Stimulated activated CD4-positive, alpha-beta T cell treated with anti-CD3 and anti-CD28 coated beads, Interleukin-1b, Interleukin-23, amount 100 ng/mL, for 4 hours (primary cell): ENCODE measurements around the gene ATM.
"Not testable (repeated sequence)": the region's sequence is repeated elsewhere in the genome, so short reads cannot be mapped to it uniquely, and the experiment has no call there.

ENCODE experiments used
- DNase-seq, 2 donors: peaks; one replicate each; pipeline ENCODE4 v3.0.0-alpha.2; 2020; ENCODE audit warnings: low read depth in 2 of 2

Gene ATM

DNA sequence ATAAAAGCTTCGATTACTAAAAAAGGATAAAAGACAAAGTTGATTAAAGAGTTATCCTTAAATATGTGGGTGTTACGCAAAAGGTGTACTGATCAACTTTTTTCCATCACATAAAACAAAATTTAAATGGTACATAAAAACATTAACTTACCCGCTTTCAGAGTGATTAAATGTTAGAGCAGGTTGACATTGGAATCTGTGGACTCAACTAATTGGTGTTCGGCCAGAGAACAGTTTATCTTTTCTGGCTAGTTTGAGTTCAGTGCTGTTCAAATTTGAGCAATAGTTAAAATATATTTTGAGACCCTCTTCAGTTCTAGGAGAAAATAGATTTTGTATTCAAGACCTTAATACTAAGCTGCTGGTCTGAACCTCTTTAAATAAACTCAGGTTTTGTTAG, 56.1 kb downstream of the ATM start:
- DNase-seq: no peak

DNA sequence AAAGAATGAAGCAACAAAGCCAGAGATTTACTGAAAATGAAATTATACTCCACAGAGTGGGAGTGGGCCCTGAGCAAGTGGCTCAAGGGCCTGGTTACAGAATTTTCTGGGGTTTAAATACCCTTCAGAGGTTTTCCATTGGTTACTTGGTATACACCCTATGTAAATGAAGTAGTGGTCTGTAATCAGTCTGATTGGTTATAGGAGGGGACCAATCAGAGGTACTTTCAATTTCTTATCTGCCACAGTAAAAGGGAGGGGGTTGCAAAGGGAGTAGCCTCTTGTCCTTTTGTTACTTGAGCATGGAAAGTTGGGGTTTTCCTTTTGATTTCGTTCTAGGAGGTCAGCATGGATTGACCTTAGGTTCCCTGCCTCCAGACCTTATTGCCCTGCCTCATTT, 63.5 kb downstream of the ATM start:
- DNase-seq: no peak

DNA sequence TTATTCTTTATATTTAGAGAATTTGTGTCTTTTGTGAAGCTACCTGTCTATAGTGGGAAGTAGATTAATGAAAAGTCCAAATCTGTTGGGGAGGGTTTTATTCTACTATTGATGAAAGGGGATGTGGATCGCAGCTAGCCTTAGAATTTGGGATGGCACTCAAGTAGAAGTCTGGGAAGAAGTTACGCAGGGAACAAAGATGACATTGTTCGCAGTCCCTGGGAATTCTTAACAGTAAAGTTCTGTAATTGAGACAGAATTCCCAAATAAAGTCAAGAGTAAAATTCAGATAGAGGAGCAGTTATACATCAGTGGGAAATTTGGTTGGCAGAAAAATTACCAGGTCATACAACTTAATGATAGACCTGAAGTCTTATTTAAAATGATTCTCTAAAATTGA, 64.1 kb downstream of the ATM start:
- DNase-seq: no peak

DNA sequence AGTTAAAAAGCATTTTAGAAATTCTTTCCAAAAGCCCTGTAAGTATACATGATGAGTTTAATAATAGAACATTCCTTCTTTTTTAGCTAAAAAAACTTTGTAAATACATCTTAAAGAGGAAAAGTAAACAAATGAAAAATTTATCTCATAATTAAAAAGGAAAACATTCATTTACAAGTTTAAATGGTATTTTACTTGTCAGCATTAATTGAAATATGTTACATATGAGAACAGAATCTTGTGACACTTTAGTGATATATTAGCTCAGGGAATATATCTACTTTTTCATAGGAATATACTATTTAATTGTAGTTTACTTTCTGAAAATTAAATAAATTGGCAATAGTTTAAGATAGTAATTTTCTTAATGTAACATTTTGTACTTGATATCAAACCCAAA, 66.2 kb downstream of the ATM start:
- not testable (repeated sequence) for DNase-seq

DNA sequence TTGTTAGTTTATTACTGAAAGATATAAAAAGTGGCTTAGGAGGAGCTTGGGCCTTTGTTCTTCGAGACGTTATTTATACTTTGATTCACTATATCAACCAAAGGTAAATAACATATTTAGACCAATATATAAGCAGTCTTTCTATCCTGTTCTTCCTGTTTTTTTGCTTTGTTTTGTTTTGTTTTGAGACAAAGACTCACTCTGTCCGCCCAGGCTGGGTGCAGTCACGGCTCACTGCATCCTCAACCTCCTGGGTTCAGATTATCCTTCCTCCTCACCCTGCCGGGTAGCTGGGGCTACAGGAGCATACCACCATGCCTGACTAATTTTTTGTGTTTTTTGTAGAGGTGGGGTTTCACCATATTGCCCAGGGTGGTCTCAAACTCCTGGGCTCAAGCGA, 66.8 kb downstream of the ATM start:
- DNase-seq: no peak

DNA sequence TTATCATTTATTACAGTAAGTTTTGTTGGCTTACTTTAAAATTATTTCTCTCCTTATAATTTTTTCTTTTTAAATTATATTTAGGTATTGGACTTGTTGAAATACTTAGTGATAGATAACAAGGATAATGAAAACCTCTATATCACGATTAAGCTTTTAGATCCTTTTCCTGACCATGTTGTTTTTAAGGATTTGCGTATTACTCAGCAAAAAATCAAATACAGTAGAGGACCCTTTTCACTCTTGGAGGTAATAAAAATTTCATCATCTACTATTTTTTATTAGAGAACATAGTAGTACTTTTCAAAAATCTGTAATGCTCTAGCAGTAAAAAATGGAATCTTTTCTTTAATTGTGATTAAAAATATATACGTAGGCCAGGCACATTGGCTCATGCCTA, 70.4 kb downstream of the ATM start:
- no peak for DNase-seq

DNA sequence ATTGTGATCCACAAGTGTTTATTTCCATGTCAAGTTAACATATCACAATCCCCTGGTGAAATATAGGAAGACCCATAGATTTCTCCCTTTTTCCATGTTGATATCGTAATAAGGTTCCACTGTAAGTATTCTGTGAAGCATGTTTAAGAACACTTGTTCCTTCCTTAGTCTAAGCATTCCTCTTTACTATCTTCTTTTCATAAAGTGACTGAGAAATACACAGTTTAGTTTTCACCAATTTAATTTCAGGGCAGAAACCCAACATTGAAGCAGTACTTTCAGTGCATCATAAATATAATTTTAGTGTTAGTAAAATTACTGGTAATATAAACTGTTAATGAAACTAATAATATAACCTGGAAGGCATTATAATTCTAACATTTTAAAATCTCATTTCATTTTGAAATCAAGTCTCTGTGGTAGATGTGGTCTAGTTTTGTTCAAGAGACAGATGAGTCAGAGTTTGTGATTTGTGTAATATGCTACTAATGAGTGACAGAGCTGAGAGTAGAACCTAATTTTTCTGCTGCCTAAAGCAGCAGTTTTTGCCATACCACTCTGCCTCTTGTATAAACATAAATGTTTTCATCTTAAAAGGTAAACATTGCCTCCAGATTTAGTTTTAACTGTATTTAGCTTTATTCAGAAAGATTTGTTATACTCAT, 79.4 kb downstream of the ATM start:
- no peak for DNase-seq

DNA sequence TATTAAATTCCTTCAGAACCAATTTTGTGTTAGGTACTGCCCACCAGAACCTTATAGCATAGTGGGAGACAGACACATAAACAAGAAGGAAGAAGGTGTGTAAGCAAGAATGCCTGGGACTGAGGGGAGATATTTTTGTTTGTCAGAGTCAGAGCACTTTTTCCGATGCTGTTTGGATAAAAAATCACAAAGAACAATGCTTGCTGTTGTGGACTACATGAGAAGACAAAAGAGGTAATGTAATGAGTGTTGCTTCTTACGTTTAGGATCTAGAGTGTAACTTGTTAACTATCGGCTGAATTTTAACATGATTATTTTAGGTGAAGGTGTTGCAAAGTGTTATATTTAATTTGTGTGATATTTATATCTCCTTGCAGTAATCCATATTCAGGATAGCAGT, 84.9 kb downstream of the ATM start:
- no peak for DNase-seq

DNA sequence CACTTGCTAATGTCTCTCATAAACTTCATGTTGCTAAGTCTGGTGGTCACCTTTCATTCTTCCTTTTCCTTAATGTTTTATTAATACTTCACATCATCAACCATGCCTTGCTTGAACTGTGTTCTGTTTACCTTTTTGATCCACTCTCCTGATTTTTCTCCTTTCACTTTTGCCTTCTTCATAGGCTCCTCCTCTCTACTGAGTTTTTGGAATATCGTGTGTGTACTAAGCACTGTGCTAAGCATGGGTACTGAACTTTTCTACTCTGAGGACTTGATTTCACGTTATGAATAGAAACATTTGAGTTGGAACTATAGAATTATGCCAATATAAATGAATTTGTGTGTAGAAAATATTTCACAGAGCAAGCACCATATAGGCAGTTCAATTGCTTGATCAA, 90.6 kb downstream of the ATM start:
- DNase-seq: no peak

DNA sequence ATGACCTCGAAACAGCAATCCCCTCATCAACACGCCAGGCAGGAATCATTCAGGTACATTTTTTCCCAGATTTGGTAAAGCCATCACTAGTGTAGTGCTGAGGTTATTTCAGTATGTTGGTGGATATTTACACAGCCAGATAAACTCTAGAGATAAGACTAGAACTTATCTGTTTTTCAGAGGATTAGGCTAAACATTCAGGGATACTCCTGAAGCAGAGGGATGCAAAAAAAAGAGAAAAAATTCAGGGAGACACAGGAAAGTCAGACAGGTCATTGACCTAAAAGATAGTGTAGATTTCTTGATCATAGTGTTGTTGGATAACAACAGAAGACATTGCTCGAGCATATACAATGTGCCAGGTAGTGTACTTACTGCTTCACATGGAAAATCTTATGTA, 93.2 kb downstream of the ATM start:
- no peak for DNase-seq

DNA sequence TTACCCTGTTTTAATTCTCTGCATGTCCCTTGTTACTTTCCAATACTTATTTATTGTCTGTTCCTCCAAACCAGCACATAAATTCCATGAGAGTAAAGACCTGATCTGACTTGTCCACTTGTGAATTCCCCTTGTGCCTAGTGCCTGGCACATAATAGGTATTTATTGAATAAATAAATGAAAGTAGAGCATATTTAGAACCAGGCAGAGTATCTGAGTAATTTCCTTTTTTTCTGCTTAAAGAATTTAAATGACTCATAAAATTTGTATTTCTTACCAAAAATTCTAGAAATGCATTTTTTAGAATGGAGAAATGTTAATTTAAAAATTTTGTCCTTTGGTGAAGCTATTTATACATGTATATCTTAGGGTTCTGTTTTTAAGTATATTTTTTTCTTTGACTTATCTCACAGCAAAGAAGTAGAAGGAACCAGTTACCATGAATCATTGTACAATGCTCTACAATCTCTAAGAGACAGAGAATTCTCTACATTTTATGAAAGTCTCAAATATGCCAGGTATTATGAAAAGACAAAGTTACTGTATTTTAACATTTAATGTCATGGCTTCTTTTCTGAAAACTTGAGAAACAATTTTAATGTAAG, 96.8 kb downstream of the ATM start:
- DNase-seq: no peak

DNA sequence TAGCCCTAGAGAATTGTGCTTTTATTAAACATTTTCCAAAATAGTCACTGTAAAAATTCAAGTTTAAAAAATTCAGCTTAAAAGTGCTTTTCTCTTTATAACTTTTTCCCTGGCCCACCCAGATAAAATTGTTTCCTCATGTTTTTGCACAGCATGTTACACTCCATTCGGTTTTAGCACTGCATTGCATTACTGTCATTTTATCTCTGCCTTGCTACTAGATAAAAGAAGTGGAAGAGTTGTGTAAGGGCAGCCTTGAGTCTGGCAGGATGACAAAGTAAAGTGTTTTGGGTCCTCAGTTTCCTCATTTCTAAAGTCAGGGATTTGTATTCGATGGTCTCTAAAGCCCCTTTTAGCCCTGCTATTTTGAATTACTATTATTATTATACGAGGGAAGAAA, 99.8 kb downstream of the ATM start:
- no peak for DNase-seq

DNA sequence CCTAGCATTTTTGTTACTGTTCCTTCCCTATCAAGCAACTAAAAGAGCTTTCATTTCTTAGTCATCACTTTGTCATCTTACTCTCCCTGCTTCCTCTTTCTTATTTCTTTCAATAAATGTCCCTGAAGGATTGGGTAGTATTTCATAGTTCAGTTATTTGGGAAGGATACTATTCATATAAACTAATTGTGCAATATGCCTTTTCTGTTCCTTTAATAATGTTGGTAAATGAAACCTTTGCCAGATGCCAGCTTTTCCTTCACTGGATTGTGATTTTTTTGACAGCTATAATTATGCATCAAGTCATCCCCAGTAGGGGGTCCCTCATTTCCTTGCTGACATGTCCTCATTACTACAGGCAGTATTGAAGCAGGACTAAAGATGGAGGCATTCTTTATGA, 101.7 kb downstream of the ATM start:
- DNase-seq: no peak

DNA sequence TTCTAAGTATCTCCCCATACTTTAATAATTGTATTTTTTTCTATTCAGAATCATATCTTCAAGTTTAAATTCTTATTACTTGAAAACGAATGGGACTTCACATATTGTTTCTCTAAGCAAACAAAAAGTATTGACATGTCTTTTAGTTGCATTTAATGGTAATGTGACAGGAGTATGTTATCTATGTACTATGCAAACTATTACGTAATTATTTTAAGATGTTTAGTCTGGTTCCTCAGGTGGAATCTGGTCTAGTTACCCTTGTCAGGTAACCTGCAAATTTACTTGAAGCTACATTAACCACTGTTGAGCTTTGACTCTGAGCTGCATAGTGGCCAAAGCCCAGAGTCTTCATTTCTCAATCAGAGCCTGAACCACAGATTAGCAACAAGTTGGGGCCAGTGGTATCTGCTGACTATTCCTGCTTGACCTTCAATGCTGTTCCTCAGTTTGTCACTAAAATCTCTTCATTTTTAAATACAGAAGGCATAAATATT, 110.6 kb downstream of the ATM start:
- no peak for DNase-seq

DNA sequence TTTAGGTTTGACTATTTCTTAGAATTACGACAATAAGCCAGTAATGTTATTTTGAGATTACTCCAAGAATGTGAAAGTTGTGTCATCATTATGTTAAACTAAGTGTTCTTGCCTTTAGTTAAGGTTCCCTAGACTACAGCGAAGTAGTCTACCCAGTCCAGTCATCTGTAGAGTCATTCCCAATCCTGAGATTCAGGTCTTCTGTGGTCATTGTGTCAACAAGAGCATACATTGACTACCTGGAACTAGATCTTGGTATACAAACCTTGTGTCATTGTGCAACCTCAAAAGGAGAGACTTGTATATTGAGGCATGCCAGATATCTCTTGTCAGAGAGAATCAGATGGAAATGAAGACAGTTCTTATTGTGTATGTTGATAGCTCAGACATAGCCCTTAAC, 115.9 kb downstream of the ATM start:
- no peak for DNase-seq

DNA sequence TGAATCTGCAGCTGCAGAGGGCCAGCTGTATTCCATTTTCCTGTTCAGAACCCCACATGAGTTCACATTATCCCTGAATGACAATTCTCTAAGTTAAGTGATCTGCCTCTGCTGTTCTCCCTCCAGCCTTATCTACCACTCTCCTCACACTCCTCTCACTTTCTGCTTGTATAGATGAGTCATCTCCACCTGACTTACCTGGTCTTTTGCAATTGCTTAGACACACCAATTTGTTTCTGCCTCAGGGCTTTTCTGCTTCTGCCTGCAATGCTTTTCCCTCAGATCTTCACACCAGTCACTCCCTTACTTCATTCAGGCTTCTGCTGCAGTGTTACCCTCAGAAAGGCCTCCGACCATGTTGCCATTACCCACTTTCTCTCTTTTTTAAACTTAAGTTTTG, 118.1 kb downstream of the ATM start:
- DNase-seq: no peak

DNA sequence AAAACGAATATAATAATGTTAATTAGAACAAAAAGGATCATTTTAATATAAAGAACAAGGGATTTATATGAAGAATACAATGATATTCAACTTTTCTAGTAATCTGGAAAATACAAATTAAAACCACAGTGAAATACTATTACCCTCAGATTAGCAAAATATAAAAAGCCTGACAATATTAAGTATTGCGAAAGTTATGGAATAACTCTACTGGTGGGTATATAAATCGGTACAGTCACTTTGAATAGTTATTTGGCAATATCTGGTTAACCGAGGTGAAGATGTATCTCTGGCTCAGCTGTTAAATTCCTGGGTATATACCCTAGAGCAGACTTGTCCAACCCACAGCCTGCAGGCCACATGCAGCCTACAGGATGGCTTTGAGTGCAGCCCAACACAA, 118.8 kb downstream of the ATM start:
- no peak for DNase-seq

DNA sequence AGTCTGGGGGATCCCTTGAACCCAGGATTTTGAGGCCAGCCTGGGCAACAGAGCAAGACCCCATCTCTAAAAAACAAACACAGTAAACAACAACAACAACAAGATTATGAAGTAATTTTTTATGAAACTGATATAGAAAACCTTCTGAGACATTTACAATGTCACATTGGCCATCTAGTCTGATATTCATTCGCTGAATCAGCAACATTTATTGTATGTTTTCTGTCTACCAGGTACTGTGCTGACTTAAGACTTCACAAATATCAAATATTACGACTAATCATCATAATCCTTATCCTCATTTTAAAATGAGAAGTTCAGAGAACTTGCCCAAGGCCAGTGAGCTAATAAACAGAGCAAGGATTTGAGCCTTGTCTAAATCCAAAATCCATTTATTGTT, 120.8 kb downstream of the ATM start:
- no peak for DNase-seq

DNA sequence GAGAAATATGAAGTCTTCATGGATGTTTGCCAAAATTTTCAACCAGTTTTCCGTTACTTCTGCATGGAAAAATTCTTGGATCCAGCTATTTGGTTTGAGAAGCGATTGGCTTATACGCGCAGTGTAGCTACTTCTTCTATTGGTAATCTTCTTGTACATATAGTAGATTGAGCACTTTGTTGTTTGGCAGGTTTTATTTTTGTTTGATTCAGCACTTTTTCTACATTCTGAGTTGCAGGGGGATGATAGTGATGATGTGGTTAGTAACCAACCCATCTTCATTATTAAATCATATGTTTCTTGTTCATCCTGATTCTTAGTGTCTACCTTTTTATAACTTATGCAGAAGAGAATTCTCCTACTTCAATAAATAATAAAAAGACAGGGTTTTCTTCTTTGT, 122.9 kb downstream of the ATM start:
- no peak for DNase-seq

DNA sequence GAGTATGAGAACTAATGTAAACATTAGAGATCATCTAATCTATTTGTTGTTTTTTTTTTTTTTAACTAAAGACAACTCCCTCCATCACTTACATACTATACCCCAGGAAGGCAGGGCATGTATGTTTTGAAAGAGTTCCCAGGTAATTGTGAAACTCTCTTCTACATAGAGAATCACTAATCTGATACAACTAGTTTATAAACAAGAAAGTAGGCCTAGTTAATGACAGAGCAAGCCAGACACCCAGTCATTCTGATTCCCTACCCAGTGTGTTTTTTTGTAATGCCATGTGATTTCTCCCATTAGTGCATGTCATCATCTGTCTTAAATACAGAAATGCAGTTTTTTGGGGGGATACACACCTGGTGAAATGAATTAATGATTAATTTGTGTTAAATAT, 123.6 kb downstream of the ATM start:
- DNase-seq: no peak

DNA sequence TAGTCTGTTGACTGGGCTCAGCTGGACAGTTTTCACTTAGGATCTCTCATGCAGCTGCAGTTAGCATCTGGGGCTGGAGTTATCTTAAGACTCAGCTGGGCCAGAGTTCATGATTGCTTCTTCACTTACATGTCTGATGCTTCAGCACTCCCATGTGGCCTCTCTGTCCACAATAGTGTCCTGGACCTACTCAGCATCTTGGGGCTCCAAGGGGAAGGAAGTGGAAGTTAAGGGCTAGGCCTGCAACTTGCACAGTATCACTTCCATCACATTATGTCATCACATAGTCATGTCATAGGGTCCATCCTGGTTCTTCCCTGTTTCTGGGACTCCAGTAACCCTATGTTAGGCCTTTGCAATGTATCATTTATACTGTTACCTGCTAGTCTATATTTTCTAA, 128.6 kb downstream of the ATM start:
- DNase-seq: no peak

DNA sequence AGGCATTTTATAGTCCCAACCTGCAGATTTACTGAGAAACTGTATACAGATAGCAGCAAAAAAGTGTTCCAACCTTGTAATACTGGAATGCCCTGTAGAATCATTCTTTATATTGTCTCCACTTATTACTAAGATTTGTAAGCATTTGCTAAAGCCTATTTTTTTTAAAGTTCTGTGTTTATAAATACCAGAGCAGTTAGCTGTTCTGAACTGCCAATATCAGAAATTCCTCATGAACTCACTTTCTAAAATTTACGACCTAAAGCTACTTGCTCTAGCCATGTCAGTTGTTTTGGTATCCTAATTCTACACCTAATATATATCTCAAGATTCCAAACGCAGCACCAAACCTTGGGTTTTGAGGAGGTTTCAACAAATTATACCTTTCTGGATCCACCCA, 141.3 kb downstream of the ATM start:
- DNase-seq: no peak

DNA sequence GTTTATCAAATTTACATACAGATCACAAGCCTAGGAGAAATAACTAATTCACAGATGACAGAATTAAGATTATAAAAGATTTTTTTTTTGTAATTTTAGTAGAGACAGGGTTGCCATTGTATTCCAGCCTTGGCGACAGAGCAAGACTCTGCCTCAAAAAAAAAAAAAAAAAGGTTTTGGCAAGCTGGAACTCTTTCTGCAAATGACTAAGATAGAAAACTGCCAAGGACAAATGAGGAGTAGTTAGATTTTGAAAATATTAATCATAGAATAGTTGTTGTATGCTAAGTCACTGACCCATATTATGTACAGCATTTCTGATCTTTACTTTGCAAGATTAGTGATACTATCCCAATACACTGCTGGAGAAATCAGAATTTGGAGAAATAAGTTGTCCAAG, 145.3 kb downstream of the ATM start:
- no peak for DNase-seq

DNA sequence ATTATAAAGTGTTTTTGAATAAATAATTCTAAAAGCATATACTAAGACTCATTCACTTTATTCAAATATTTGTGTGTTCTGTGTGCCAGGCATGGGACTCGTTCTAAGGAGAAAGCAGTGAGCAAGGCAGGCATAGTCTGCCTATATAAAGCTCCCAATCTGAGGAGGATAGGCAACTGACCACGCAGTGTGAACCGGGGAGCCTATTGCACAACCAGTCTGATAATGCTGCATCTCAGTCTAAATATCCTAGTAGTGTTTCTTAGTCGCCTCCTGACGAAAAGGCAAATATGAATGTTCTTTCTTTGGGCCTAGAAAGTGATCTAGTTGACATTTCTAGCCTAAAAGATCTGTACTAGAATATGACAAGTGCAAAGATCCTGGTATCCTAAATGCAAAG, 146.2 kb downstream of the ATM start:
- DNase-seq: no peak
